Suprapubic skin (tissue), 3 donors: Measurements from ENCODE around the gene CILP.

Experiments
- CTCF ChIP-seq, 2 donors: fragments of 200-600 bp in 1 of 2; fragments of 450-650 bp in 1 of 2; sonication (generic) in 1 of 2; IDR thresholded peaks; one replicate each; pipeline ENCODE4 v1.5.1; 2016 to 2019; ENCODE audit warnings: antibody characterized with exemption in 2 of 2, mild to moderate bottlenecking in 1 of 2, moderate library complexity in 1 of 2
- POLR2A ChIP-seq, 2 donors: fragments of 450-650 bp; IDR thresholded peaks; one replicate each; pipeline ENCODE4 v1.6.1; 2017; ENCODE audit warnings: antibody characterized with exemption in 2 of 2, mild to moderate bottlenecking in 2 of 2, moderate library complexity in 2 of 2

GRCh38 chr15:65172531-65172930, 38.7 kb downstream of the CILP start:
- TF ChIP-seq POLR2A (IDR thresholded peaks at IDR 0.05) (no peak), CTCF (IDR thresholded peaks at IDR 0.05) (no peak)
